PC-9 (cell line): ENCODE results near the gene BAZ1B.

Experiments
- CTCF ChIP-seq: fragments of 200-600 bp; sonication (generic); conservative IDR thresholded peaks from 2 replicates; pipeline ENCODE4 v1.6.1; 2017; ENCODE audit warnings: mixed run types, antibody characterized with exemption, mild to moderate bottlenecking, moderate library complexity
- EZH2 ChIP-seq: fragments of 200-600 bp; sonication (generic); IDR thresholded peaks from 2 replicates; pipeline ENCODE4 v1.8.0; 2017; ENCODE audit warnings: antibody characterized with exemption, low read depth

GRCh38 chr7:73570521-73570920 lies 48.4 kb upstream of the BAZ1B start:
- TF ChIP-seq CTCF (no peak), EZH2 (no peak)
